DMS114 treated with DMSO at 0.1 percent for 48 hours (cell line): Measurements from ENCODE around the gene CC2D1A.
"Not testable (repeated sequence)": the region's sequence is repeated elsewhere in the genome, so short reads cannot be mapped to it uniquely, and the experiment has no call there.

ENCODE experiments used
- DNase-seq: peaks from one replicate; lab custom pipeline; 2025; ENCODE audit not compliant: unreplicated experiment; lab: John Stamatoyannopoulos, UW

The CC2D1A gene

GRCh38 chr19:13906521-13906904 is 512 bp downstream of the CC2D1A start:
- DNase-seq, result no peak

- no peak for DNase-seq
Measured at GRCh38 chr19:13906910-13907309, 909 bp downstream of the CC2D1A start.

GRCh38 chr19:13908674-13909073 is 2.7 kb downstream of the CC2D1A start:
- no peak for DNase-seq

- DNase-seq, result no peak
Measured at GRCh38 chr19:13909430-13909829, 3.4 kb downstream of the CC2D1A start.

- no peak for DNase-seq
Measured at GRCh38 chr19:13913352-13913751, 7.4 kb downstream of the CC2D1A start.

- DNase-seq, result no peak
Measured at GRCh38 chr19:13914777-13915176, 8.8 kb downstream of the CC2D1A start.

GRCh38 chr19:13917888-13918406 is 11.9 kb downstream of the CC2D1A start:
- DNase-seq, result no peak

- no peak for DNase-seq
Measured at GRCh38 chr19:13918726-13919411, 12.9 kb downstream of the CC2D1A start.

- DNase-seq, result no peak
Measured at GRCh38 chr19:13920524-13920923, 14.5 kb downstream of the CC2D1A start.

- peak; percentile 14 for DNase-seq
Measured at GRCh38 chr19:13920940-13921747, 15.1 kb downstream of the CC2D1A start.

- not testable (repeated sequence) for DNase-seq
Measured at GRCh38 chr19:13922118-13922517, 16.1 kb downstream of the CC2D1A start.

GRCh38 chr19:13923194-13923987 is 17.4 kb downstream of the CC2D1A start:
- DNase-seq, result no peak

GRCh38 chr19:13926010-13926409 is 20.0 kb downstream of the CC2D1A start:
- no peak for DNase-seq

- DNase-seq, result no peak
Measured at GRCh38 chr19:13926715-13927114, 20.7 kb downstream of the CC2D1A start.

- DNase-seq, result no peak
Measured at GRCh38 chr19:13929340-13929739, 23.3 kb downstream of the CC2D1A start.

- no peak for DNase-seq
Measured at GRCh38 chr19:13929956-13930355, 24.0 kb downstream of the CC2D1A start.

GRCh38 chr19:13930402-13930801 is 24.4 kb downstream of the CC2D1A start:
- DNase-seq, result no peak

GRCh38 chr19:13931391-13932148 is 25.6 kb downstream of the CC2D1A start:
- DNase-seq, result no peak

- DNase-seq, result no peak
Measured at GRCh38 chr19:13932149-13932637, 26.2 kb downstream of the CC2D1A start.

- DNase-seq, result no peak
Measured at GRCh38 chr19:13932911-13933393, 27.0 kb downstream of the CC2D1A start.

- DNase-seq, result no peak
Measured at GRCh38 chr19:13934785-13935109, 28.7 kb downstream of the CC2D1A start.
